ENCODE data around the gene PSTPIP2.

DNA sequence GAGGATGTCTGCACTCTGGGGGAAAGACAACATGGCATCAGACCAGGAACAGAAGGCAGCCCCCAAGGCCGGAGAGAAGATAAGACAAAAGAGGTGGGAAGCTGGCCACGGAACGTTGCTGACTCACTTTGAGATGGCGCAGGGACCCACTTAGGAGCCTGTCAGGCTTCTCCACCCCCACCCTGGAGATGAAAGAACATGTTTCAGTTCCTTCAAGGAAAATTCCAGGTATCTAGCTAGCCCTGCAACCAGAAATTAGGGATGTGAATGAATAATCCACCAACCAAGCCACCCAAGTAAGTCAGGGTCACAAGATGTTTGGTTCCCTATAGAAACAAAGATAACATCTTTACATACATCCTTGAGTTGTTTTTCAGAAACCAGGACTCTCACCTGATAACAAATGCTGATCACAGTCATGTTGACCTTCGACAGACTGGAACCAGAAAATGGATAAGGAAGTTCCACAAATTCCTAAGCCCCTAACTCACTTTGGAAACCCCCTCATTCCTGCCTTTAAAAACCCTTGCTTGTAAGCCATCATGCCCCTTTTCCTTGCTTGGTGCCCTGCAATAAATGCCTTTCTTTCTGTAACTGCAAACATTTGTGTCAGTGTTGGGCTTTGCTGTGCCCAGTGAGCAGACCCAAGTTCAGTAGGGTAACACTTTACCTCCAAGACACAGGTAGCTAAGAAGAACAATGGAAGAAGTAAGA is 31.9 kb downstream of the PSTPIP2 start:
- TF ChIP-seq, protein P1, sequence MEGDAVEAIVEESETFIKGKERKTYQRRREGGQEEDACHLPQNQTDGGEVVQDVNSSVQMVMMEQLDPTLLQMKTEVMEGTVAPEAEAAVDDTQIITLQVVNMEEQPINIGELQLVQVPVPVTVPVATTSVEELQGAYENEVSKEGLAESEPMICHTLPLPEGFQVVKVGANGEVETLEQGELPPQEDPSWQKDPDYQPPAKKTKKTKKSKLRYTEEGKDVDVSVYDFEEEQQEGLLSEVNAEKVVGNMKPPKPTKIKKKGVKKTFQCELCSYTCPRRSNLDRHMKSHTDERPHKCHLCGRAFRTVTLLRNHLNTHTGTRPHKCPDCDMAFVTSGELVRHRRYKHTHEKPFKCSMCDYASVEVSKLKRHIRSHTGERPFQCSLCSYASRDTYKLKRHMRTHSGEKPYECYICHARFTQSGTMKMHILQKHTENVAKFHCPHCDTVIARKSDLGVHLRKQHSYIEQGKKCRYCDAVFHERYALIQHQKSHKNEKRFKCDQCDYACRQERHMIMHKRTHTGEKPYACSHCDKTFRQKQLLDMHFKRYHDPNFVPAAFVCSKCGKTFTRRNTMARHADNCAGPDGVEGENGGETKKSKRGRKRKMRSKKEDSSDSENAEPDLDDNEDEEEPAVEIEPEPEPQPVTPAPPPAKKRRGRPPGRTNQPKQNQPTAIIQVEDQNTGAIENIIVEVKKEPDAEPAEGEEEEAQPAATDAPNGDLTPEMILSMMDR (conservative IDR thresholded peaks at IDR 0.05; ENCODE audit: low read depth, low read length) = no peak
- TF ChIP-seq NFE2L2 (IDR thresholded peaks at IDR 0.05; ENCODE audit: low read depth, low read length) (no peak), SMC3 (IDR thresholded peaks at IDR 0.05; ENCODE audit: low read depth, low read length) (no peak), POLR2A (IDR thresholded peaks at IDR 0.05; ENCODE audit: low read depth, low read length) (no peak), RCOR1 (IDR thresholded peaks at IDR 0.05; ENCODE audit: insufficient replicate concordance, low read length) (no peak), RAD21 (IDR thresholded peaks at IDR 0.05; ENCODE audit: low read length) (no peak), RFX5 (IDR thresholded peaks at IDR 0.05; ENCODE audit: low read depth, low read length) (no peak), CEBPB (IDR thresholded peaks at IDR 0.05; ENCODE audit: low read depth, low read length) (no peak), CHD1 (IDR thresholded peaks at IDR 0.05; ENCODE audit: low read depth, low read length) (no peak)
- TF ChIP-seq, protein P2, sequence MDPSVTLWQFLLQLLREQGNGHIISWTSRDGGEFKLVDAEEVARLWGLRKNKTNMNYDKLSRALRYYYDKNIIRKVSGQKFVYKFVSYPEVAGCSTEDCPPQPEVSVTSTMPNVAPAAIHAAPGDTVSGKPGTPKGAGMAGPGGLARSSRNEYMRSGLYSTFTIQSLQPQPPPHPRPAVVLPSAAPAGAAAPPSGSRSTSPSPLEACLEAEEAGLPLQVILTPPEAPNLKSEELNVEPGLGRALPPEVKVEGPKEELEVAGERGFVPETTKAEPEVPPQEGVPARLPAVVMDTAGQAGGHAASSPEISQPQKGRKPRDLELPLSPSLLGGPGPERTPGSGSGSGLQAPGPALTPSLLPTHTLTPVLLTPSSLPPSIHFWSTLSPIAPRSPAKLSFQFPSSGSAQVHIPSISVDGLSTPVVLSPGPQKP (IDR thresholded peaks at IDR 0.05; ENCODE audit: borderline replicate concordance, low read depth, low read length) = no peak
- TF ChIP-seq, protein P3, sequence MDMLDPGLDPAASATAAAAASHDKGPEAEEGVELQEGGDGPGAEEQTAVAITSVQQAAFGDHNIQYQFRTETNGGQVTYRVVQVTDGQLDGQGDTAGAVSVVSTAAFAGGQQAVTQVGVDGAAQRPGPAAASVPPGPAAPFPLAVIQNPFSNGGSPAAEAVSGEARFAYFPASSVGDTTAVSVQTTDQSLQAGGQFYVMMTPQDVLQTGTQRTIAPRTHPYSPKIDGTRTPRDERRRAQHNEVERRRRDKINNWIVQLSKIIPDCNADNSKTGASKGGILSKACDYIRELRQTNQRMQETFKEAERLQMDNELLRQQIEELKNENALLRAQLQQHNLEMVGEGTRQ (IDR thresholded peaks at IDR 0.05; ENCODE audit: low read depth, low read length) = no peak

Measured in IMR-90 (cell line).